ENCODE results near the gene LAMC2.
"Not testable (repeated sequence)": the region's sequence is repeated elsewhere in the genome, so short reads cannot be mapped to it uniquely, and the experiment has no call there.

The LAMC2 gene

DNA sequence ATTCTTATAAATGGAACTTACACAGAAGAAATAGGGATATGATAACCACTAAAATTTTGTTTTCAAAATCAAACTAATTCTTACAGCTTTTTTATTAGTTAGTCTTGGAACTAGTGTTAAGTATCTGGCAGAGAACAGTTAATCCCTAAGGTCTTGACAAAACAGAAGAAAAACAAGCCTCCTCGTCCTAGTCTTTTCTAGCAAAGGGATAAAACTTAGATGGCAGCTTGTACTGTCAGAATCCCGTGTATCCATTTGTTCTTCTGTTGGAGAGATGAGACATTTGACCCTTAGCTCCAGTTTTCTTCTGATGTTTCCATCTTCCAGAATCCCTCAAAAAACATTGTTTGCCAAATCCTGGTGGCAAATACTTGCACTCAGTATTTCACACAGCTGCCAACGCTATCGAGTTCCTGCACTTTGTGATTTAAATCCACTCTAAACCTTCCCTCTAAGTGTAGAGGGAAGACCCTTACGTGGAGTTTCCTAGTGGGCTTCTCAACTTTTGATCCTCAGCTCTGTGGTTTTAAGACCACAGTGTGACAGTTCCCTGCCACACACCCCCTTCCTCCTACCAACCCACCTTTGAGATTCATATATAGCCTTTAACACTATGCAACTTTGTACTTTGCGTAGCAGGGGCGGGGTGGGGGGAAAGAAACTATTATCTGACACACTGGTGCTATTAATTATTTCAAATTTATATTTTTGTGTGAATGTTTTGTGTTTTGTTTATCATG, 42.3 kb upstream of the LAMC2 start:
- no peak for DNase-seq (ENCODE audit: low read depth, low spot score)
- POLR2A ChIA-PET = no interaction called here
- TF ChIP-seq, protein P1, sequence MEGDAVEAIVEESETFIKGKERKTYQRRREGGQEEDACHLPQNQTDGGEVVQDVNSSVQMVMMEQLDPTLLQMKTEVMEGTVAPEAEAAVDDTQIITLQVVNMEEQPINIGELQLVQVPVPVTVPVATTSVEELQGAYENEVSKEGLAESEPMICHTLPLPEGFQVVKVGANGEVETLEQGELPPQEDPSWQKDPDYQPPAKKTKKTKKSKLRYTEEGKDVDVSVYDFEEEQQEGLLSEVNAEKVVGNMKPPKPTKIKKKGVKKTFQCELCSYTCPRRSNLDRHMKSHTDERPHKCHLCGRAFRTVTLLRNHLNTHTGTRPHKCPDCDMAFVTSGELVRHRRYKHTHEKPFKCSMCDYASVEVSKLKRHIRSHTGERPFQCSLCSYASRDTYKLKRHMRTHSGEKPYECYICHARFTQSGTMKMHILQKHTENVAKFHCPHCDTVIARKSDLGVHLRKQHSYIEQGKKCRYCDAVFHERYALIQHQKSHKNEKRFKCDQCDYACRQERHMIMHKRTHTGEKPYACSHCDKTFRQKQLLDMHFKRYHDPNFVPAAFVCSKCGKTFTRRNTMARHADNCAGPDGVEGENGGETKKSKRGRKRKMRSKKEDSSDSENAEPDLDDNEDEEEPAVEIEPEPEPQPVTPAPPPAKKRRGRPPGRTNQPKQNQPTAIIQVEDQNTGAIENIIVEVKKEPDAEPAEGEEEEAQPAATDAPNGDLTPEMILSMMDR (IDR thresholded peaks at IDR 0.05; ENCODE audit: insufficient read depth, low read length, missing control alignments) = no peak
- CTCF ChIA-PET = interaction anchor here (3.0 kb wide), 1 partner anchor 84 kb away, joined by 10 read pairs; no protein-coding TSS in a partner anchor
- H3K4me3 ChIP-seq (ENCODE audit: low read depth, low read length) = no peak overlapping the region

DNA sequence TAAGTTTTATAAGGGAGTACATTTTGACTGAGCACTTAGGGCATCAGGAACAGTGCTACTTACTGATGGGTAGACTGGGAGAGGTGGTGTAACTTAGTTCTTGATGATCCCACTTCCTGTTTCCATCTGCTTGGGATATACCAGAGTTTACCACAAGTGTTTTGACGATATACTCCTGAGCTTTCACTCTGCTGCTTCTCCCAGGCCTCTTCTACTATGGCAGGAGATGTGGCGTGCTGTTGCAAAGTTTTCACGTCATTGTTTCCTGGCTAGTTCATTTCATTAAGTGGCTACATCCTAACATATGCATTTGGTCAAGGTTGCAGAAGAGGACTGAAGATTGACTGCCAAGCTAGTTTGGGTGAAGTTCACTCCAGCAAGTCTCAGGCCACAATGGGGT, 41.3 kb upstream of the LAMC2 start:
- H3K4me3 ChIP-seq (ENCODE audit: low read depth, low read length) = no peak overlapping the region
- no peak for DNase-seq (ENCODE audit: low read depth, low spot score)
- TF ChIP-seq, protein P1 (IDR thresholded peaks at IDR 0.05; ENCODE audit: insufficient read depth, low read length, missing control alignments) = no peak
- ChIA-PET CTCF (interaction anchor here (1.3 to 3.0 kb wide), 3 partner anchors 18 to 90 kb away, joined by 3 to 10 read pairs (median 4); no protein-coding TSS in a partner anchor), POLR2A (no interaction called here)

DNA sequence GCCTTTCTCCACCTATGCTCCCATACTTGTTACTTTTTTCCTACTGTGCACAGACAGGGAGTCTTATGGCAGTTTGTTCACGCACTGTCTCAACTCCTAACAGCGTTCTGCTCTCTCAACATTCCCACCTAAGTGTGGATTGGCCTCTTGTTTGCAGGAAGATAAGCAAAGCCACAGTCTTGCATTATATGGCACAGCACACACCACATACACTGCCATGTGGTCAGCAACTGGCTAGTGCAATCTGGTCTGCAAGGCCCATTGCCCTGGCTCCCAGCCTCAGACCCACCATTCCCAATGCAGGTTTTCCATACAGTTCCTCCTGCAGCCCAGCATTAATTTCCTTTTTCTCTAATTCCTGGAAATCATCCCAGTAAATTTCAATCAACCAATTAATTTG, 38.3 kb upstream of the LAMC2 start:
- ChIA-PET CTCF (no interaction called here), POLR2A (no interaction called here)
- no peak for DNase-seq (ENCODE audit: low read depth, low spot score)
- H3K4me3 ChIP-seq (ENCODE audit: low read depth, low read length) = no peak overlapping the region
- TF ChIP-seq, protein P1 (IDR thresholded peaks at IDR 0.05; ENCODE audit: insufficient read depth, low read length, missing control alignments) = no peak

DNA sequence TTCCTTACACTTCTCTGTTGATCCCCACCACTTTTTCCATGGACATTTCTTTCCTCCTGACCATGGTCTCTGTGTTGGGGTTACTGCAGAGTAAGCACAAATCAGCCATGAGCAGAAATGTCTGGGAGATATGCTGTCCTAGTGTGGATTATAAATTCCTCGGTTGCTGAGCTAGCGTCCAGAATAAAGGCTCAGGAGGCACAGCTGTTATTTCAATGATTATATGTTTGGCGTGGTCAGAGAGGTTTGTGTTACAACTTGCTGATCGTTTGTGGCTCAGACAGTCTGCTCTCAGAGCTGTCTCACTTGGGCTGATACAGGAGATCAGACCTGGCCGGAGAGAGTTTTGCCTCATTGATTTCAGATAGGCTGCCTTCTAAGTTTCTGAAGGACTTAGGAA, 37.5 kb upstream of the LAMC2 start:
- TF ChIP-seq, protein P1 (IDR thresholded peaks at IDR 0.05; ENCODE audit: insufficient read depth, low read length, missing control alignments) = no peak
- no peak overlapping the region for H3K4me3 ChIP-seq (ENCODE audit: low read depth, low read length)
- ChIA-PET POLR2A (interaction anchor here (0.9 kb wide), 1 partner anchor 133 kb away, joined by 3 read pairs; no protein-coding TSS in a partner anchor), CTCF (interaction anchor here (0.8 to 1.4 kb wide), 5 partner anchors 11 to 187 kb away, joined by 3 to 4 read pairs (median 3); no protein-coding TSS in a partner anchor)
- DNase-seq (ENCODE audit: low read depth, low spot score) = no peak

DNA sequence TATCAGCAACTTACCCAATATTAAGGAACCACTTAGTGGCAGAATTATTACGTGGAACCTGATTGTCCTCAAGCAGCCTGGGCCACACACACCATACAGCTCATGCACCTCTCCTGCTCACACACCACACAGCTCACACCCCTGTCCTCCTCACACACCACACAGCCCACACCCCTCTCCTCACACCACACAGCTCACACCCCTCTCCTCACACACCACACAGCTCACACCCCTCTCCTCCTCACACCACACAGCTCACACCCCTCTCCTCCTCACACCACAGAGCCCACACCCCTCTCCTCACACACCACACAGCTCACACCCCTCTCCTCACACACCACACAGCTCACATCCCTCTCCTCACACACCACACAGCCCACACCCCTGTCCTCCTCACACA, 36.8 kb upstream of the LAMC2 start:
- TF ChIP-seq, protein P1 (IDR thresholded peaks at IDR 0.05; ENCODE audit: insufficient read depth, low read length, missing control alignments) = no peak
- DNase-seq (ENCODE audit: low read depth, low spot score) = no peak
- ChIA-PET POLR2A (interaction anchor here (0.6 to 0.9 kb wide), 2 partner anchors 18 to 132 kb away, joined by 3 read pairs; no protein-coding TSS in a partner anchor), CTCF (interaction anchor here (0.8 to 1.4 kb wide), 5 partner anchors 11 to 187 kb away, joined by 3 to 4 read pairs (median 3); no protein-coding TSS in a partner anchor)
- no peak overlapping the region for H3K4me3 ChIP-seq (ENCODE audit: low read depth, low read length)

DNA sequence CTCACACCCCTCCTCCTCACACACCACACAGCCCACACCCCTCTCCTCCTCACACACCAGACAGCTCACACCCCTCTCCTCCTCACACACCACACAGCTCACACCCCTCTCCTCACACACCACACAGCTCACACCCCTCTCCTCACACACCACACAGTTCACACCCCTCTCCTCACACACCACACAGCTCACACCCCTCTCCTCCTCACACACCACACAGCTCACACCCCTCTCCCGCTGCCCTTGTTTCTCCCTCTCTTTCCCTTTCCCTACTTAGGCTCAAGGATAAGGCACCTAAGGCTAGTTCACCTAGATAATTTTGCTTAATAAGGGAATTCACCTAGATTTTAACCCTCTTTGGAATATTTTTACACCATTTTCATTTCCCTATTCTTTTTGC, 36.0 kb upstream of the LAMC2 start:
- POLR2A ChIA-PET = interaction anchor here (0.6 kb wide), 1 partner anchor 17 kb away, joined by 3 read pairs; no protein-coding TSS in a partner anchor
- CTCF ChIA-PET = interaction anchor here (1.3 kb wide), 1 partner anchor 188 kb away, joined by 3 read pairs; no protein-coding TSS in a partner anchor
- H3K4me3 ChIP-seq (ENCODE audit: low read depth, low read length); DNase-seq (ENCODE audit: low read depth, low spot score): not testable (repeated sequence)
